Measurements from ENCODE around the gene EPB41L1. TPM values are rescaled to one million over a fixed set of nuclear protein-coding genes. Genes with fewer than 3 reads are reported as not detected.

The EPB41L1 gene
- total and polyA plus RNA-seq, 2 experiments from 2014 or later, result 17.0 to 19.2 TPM

- Histone ChIP-seq H3K9ac (no peak overlapping the region), H2AFZ (no peak overlapping the region), H4K20me1 (ENCODE audit: insufficient read depth) (no peaks in the 10 kb centered on the region), H3K4me3 (no peak overlapping the region), H3K27me3 (replicated peaks; ENCODE audit: insufficient read depth) (no peaks in the 10 kb centered on the region), H3K4me1 (ENCODE audit: insufficient read depth) (no peaks in the 10 kb centered on the region), H3K27ac (no peak overlapping the region), H3K36me3 (ENCODE audit: low read depth) (no peaks in the 10 kb centered on the region), H3K4me2 (ENCODE audit: unreplicated experiment) (no peak overlapping the region), H3F3A (ENCODE audit: insufficient read depth) (no peaks in the 10 kb centered on the region), H3K79me2 (ENCODE audit: insufficient read depth) (no peaks in the 10 kb centered on the region), H3K9me2 (ENCODE audit: insufficient read depth) (no peaks in the 10 kb centered on the region), H3K9me3 (ENCODE audit: low read depth) (no peaks in the 10 kb centered on the region)
- 92 to 99% methylated on average over 5 of the region's 5 CpGs for WGBS, 2 experiments (ENCODE audit: low coverage in 1 of 2, low lambda C conversion rate in 2 of 2, missing lambda C conversion rate in 2 of 2)
- in situ Hi-C loops (cut with MboI), result no loop called here
- DNase-seq, result peak; percentile 46
- TF ChIP-seq EZH2 (IDR thresholded peaks at IDR 0.05; ENCODE audit: insufficient read depth, poor library complexity, severe bottlenecking), result no peak
- no peak for TF ChIP-seq EZH2phosphoT487 (IDR thresholded peaks at IDR 0.05; ENCODE audit: insufficient read depth, low read depth)
Observed at GRCh38 chr20:36175016-36175415, 20.5 kb downstream of the EPB41L1 start.

GRCh38 chr20:36175475-36175995, 21.0 kb downstream of the EPB41L1 start:
- Histone ChIP-seq H3K79me2 (ENCODE audit: insufficient read depth) (no peaks in the 10 kb centered on the region), H3K36me3 (ENCODE audit: low read depth) (no peaks in the 10 kb centered on the region), H3K27ac (no peak overlapping the region), H4K20me1 (ENCODE audit: insufficient read depth) (no peaks in the 10 kb centered on the region), H2AFZ (no peak overlapping the region), H3F3A (ENCODE audit: insufficient read depth) (no peaks in the 10 kb centered on the region), H3K9ac (no peak overlapping the region), H3K9me3 (ENCODE audit: low read depth) (no peaks in the 10 kb centered on the region), H3K9me2 (ENCODE audit: insufficient read depth) (no peaks in the 10 kb centered on the region), H3K4me3 (no peak overlapping the region), H3K4me1 (ENCODE audit: insufficient read depth) (no peaks in the 10 kb centered on the region), H3K4me2 (ENCODE audit: unreplicated experiment) (no peak overlapping the region), H3K27me3 (replicated peaks; ENCODE audit: insufficient read depth) (no peaks in the 10 kb centered on the region)
- no peak for DNase-seq
- TF ChIP-seq EZH2 (IDR thresholded peaks at IDR 0.05; ENCODE audit: insufficient read depth, poor library complexity, severe bottlenecking) (no peak), EZH2phosphoT487 (IDR thresholded peaks at IDR 0.05; ENCODE audit: insufficient read depth, low read depth) (no peak)
- 88% methylated on average over 10 of the region's 10 CpGs for WGBS, 2 experiments (ENCODE audit: low coverage in 1 of 2, low lambda C conversion rate in 2 of 2, missing lambda C conversion rate in 2 of 2)
- in situ Hi-C loops (cut with MboI), result no loop called here

- no peak overlapping the region for H3K9ac ChIP-seq
- H2AFZ ChIP-seq, result no peak overlapping the region
- H3K4me2 ChIP-seq (ENCODE audit: unreplicated experiment), result no peak overlapping the region
- no peaks in the 10 kb centered on the region for H3K36me3 ChIP-seq (ENCODE audit: low read depth)
- no peak overlapping the region for H3K27ac ChIP-seq
- no peaks in the 10 kb centered on the region for H3K27me3 ChIP-seq (replicated peaks; ENCODE audit: insufficient read depth)
- no peak overlapping the region for H3K4me3 ChIP-seq
- in situ Hi-C loops (cut with MboI), result no loop called here
- no peaks in the 10 kb centered on the region for H3K9me3 ChIP-seq (ENCODE audit: low read depth)
- DNase-seq, result no peak
- H3F3A ChIP-seq (ENCODE audit: insufficient read depth), result no peaks in the 10 kb centered on the region
- H3K4me1 ChIP-seq (ENCODE audit: insufficient read depth), result peaks cover 8% of the 10 kb centered on the region
- 91 to 93% methylated on average over 7 of the region's 7 CpGs for WGBS, 2 experiments (ENCODE audit: low coverage in 1 of 2, low lambda C conversion rate in 2 of 2, missing lambda C conversion rate in 2 of 2)
- H3K79me2 ChIP-seq (ENCODE audit: insufficient read depth), result no peaks in the 10 kb centered on the region
- TF ChIP-seq EZH2phosphoT487 (IDR thresholded peaks at IDR 0.05; ENCODE audit: insufficient read depth, low read depth) (no peak), EZH2 (IDR thresholded peaks at IDR 0.05; ENCODE audit: insufficient read depth, poor library complexity, severe bottlenecking) (no peak)
- no peaks in the 10 kb centered on the region for H4K20me1 ChIP-seq (ENCODE audit: insufficient read depth)
- no peaks in the 10 kb centered on the region for H3K9me2 ChIP-seq (ENCODE audit: insufficient read depth)
Observed at GRCh38 chr20:36177716-36178115, 23.2 kb downstream of the EPB41L1 start.

GRCh38 chr20:36179170-36179945, 24.8 kb downstream of the EPB41L1 start:
- H4K20me1 ChIP-seq (ENCODE audit: insufficient read depth), result no peaks in the 10 kb centered on the region
- DNase-seq, result no peak
- no peak overlapping the region for H3K9ac ChIP-seq
- H3F3A ChIP-seq (ENCODE audit: insufficient read depth), result no peaks in the 10 kb centered on the region
- H3K27ac ChIP-seq, result no peak overlapping the region
- H2AFZ ChIP-seq, result no peak overlapping the region
- no peak overlapping the region for H3K4me2 ChIP-seq (ENCODE audit: unreplicated experiment)
- no peaks in the 10 kb centered on the region for H3K9me3 ChIP-seq (ENCODE audit: low read depth)
- 84 to 85% methylated on average over 9 of the region's 9 CpGs for WGBS, 2 experiments (ENCODE audit: low coverage in 1 of 2, low lambda C conversion rate in 2 of 2, missing lambda C conversion rate in 2 of 2)
- in situ Hi-C loops (cut with MboI), result no loop called here
- no peaks in the 10 kb centered on the region for H3K79me2 ChIP-seq (ENCODE audit: insufficient read depth)
- TF ChIP-seq EZH2phosphoT487 (IDR thresholded peaks at IDR 0.05; ENCODE audit: insufficient read depth, low read depth) (no peak), EZH2 (IDR thresholded peaks at IDR 0.05; ENCODE audit: insufficient read depth, poor library complexity, severe bottlenecking) (no peak)
- H3K4me3 ChIP-seq, result no peak overlapping the region
- H3K36me3 ChIP-seq (ENCODE audit: low read depth), result no peaks in the 10 kb centered on the region
- H3K9me2 ChIP-seq (ENCODE audit: insufficient read depth), result no peaks in the 10 kb centered on the region
- H3K4me1 ChIP-seq (ENCODE audit: insufficient read depth), result peaks cover 9% of the 10 kb centered on the region
- no peaks in the 10 kb centered on the region for H3K27me3 ChIP-seq (replicated peaks; ENCODE audit: insufficient read depth)
